Keratinocyte (primary cell): ENCODE measurements around the gene CD109. TPM values are rescaled to one million over a fixed set of nuclear protein-coding genes. Genes with fewer than 3 reads are reported as not detected.

Experiments used
- DNase-seq: peaks from one replicate; pipeline ENCODE4 v3.0.0-alpha.2; 2011; ENCODE audit warnings: low read depth, missing footprints, low spot score
- FAIRE-seq: peaks from 2 replicates; lab custom pipeline; 2011; peaks lifted over from hg19 to GRCh38; lab: Jason Lieb, UNC
- H2AFZ ChIP-seq: 2 replicates; pipeline ENCODE4 v1.6.0; 2012; ENCODE audit warnings: low read length, control low read depth, inconsistent platforms; ENCODE audit not compliant: control insufficient read depth
- H3K27ac ChIP-seq: 2 replicates; pipeline ENCODE4 v1.5.1; 2011; ENCODE audit warnings: low read length; ENCODE audit not compliant: control insufficient read depth, insufficient read depth
- H3K27me3 ChIP-seq: 3 replicates; pipeline ENCODE4 v1.6.0; 2011; ENCODE audit warnings: low read length; ENCODE audit not compliant: control insufficient read depth, insufficient read depth; ENCODE audit errors: extremely low read depth
- H3K36me3 ChIP-seq, 2 experiments: 2 replicates in 1 of 2; 3 replicates in 1 of 2; pipeline ENCODE4 v1.5.1; 2011; ENCODE audit warnings: low read length in 2 of 2, mild to moderate bottlenecking in 1 of 2; ENCODE audit not compliant: control insufficient read depth in 2 of 2, insufficient read depth in 2 of 2; ENCODE audit errors: extremely low read depth in 1 of 2
- H3K4me1 ChIP-seq: 3 replicates; pipeline ENCODE4 v1.5.1; 2011; ENCODE audit warnings: low read length; ENCODE audit not compliant: control insufficient read depth, insufficient read depth; ENCODE audit errors: extremely low read depth
- H3K4me2 ChIP-seq: 3 replicates; pipeline ENCODE4 v1.6.0; 2011; ENCODE audit warnings: low read depth, low read length; ENCODE audit not compliant: control insufficient read depth, insufficient read depth; ENCODE audit errors: extremely low read depth
- H3K4me3 ChIP-seq, 3 experiments: fragments of 200-600 bp in 1 of 3; sonication (generic) in 1 of 3; 2 replicates in 2 of 3; 3 replicates in 1 of 3; pipeline ENCODE4 v1.5.1; 2011 to 2016; ENCODE audit warnings: low read length in 3 of 3, mild to moderate bottlenecking in 3 of 3, control low read depth in 2 of 3, inconsistent platforms in 1 of 3, low read depth in 1 of 3, mixed read lengths in 1 of 3, mixed run types in 1 of 3, moderate library complexity in 1 of 3; ENCODE audit not compliant: control insufficient read depth in 2 of 3, insufficient read depth in 2 of 3; ENCODE audit errors: extremely low read depth in 1 of 3
- H3K79me2 ChIP-seq: 2 replicates; pipeline ENCODE4 v1.6.0; 2012; ENCODE audit warnings: low read length; ENCODE audit not compliant: control insufficient read depth, insufficient read depth
- H3K9ac ChIP-seq: 3 replicates; pipeline ENCODE4 v1.6.0; 2011; ENCODE audit warnings: low read length; ENCODE audit not compliant: control insufficient read depth, insufficient read depth; ENCODE audit errors: extremely low read depth
- H3K9me1 ChIP-seq: 3 replicates; pipeline ENCODE4 v1.6.0; 2011; ENCODE audit warnings: low read length; ENCODE audit not compliant: control insufficient read depth, insufficient read depth; ENCODE audit errors: extremely low read depth
- H3K9me3 ChIP-seq: 2 replicates; pipeline ENCODE4 v1.5.1; 2012; ENCODE audit warnings: low read depth, low read length; ENCODE audit not compliant: control insufficient read depth
- H4K20me1 ChIP-seq: 3 replicates; pipeline ENCODE4 v1.6.0; 2011; ENCODE audit warnings: low read length; ENCODE audit not compliant: control insufficient read depth, insufficient read depth; ENCODE audit errors: extremely low read depth
- EZH2 ChIP-seq: IDR thresholded peaks from one replicate; pipeline ENCODE4 v1.6.1; 2012; ENCODE audit warnings: inconsistent platforms, mild to moderate bottlenecking, low read length, moderate library complexity
- dilution Hi-C: fragments of 300-500 bp; cut with MboI; formaldehyde crosslinking; loops from one replicate; pipeline ENCODE4 v1.7.0; 2020; ENCODE audit warnings: low sequenced_read_pairs; ENCODE audit not compliant: extremely low pct_ligation_motif_present
- polyA plus RNA-seq, 5 experiments: library from polyadenylated mRNA; depleted of rRNA in 3 of 5; stranded (reverse) in 3 of 5; stranded (forward) in 1 of 5; unstranded in 1 of 5; fragments of >200 nt; gene quantifications; 1 replicate in 1 of 5; 2 replicates in 3 of 5; 3 replicates in 1 of 5; pipeline versions ENCODE4 v1.2.1 to v1.2.3, GENCODE V29; 2011 to 2012; ENCODE audit warnings: missing spikeins in 2 of 5, low read depth in 1 of 5, low replicate concordance in 1 of 5
- TF ChIP-seq, protein P1 (sequence below), 3 experiments: IDR thresholded peaks in 1 of 3; conservative IDR thresholded peaks in 1 of 3; optimal IDR thresholded peaks in 1 of 3; 2 replicates in 2 of 3; 3 replicates in 1 of 3; pipeline versions ENCODE3 to v1.5.1; 2011; ENCODE audit warnings: low read length in 3 of 3, mild to moderate bottlenecking in 3 of 3, moderate library complexity in 2 of 3, control low read depth in 1 of 3, inconsistent platforms in 1 of 3; ENCODE audit not compliant: insufficient read depth in 2 of 3; ENCODE audit errors: extremely low read depth in 1 of 3

The CD109 gene
- polyA plus RNA-seq, 1 donor (not counting 4 experiments of a cell fraction or from before 2014, with no cell fraction given) = 58.2 TPM

- Histone ChIP-seq H3K9me1 (no peaks in the 10 kb centered on the region), H3K4me1 (no peaks in the 10 kb centered on the region), H3K4me2 (no peak overlapping the region), H3K27ac (no peak overlapping the region), H3K36me3 (peaks cover 10 to 20% of the 10 kb centered on the region in 2 experiments), H3K4me3 (no peak overlapping the region), H3K9ac (no peak overlapping the region), H3K79me2 (no peaks in the 10 kb centered on the region), H3K9me3 (no peaks in the 10 kb centered on the region), H3K27me3 (no peaks in the 10 kb centered on the region), H2AFZ (no peak overlapping the region), H4K20me1 (no peaks in the 10 kb centered on the region)
- dilution Hi-C loops = no loop called here
- TF ChIP-seq EZH2 = no peak
- TF ChIP-seq, protein P1, sequence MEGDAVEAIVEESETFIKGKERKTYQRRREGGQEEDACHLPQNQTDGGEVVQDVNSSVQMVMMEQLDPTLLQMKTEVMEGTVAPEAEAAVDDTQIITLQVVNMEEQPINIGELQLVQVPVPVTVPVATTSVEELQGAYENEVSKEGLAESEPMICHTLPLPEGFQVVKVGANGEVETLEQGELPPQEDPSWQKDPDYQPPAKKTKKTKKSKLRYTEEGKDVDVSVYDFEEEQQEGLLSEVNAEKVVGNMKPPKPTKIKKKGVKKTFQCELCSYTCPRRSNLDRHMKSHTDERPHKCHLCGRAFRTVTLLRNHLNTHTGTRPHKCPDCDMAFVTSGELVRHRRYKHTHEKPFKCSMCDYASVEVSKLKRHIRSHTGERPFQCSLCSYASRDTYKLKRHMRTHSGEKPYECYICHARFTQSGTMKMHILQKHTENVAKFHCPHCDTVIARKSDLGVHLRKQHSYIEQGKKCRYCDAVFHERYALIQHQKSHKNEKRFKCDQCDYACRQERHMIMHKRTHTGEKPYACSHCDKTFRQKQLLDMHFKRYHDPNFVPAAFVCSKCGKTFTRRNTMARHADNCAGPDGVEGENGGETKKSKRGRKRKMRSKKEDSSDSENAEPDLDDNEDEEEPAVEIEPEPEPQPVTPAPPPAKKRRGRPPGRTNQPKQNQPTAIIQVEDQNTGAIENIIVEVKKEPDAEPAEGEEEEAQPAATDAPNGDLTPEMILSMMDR (optimal IDR thresholded peaks at IDR 0.05 in 1 of 3, IDR thresholded peaks at IDR 0.05 in 1 of 3, conservative IDR thresholded peaks at IDR 0.05 in 1 of 3; ENCODE audit: extremely low read depth in 1 of 3, insufficient read depth in 2 of 3, low read length in 3 of 3) = no peak
- FAIRE-seq (no peak), DNase-seq (no peak)
Measured at GRCh38 chr6:73734832-73735453, 38.9 kb downstream of the CD109 start.

DNA sequence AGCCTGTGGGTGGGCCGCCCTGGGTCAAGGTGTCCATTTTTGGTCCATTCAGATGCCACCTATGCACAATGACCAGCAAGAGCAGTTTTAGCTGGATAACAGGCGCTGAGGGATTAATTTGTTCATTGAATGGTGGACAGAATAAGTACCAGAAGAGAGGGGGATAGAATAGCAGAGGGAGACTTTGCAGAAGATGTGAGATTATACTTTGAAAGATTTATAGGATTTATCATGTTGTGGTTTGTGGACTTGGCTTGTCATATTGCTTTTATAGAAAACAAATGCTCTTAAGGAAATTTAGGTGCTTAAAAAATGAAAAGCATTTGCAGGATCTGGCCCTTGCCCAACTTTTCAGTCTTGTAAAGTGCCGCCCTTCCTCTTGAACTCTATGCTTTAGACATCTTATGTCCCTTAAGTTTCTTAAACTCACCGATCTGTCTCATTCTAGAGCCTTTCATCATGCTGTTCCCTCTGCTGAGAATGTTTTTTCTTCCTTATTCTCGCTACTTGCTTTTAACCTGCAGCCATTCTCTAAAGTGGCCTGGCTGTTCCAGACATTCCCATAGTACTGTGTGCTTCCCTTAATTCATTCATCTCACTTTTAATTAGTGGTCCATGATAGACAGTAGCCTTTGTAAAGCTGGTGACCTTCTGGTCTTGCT is 42.5 kb downstream of the CD109 start:
- Histone ChIP-seq H3K9me3 (no peaks in the 10 kb centered on the region), H3K4me3 (no peak overlapping the region), H4K20me1 (no peaks in the 10 kb centered on the region), H3K4me1 (no peaks in the 10 kb centered on the region), H3K79me2 (no peaks in the 10 kb centered on the region), H3K9ac (no peak overlapping the region), H3K27ac (no peak overlapping the region), H2AFZ (no peak overlapping the region), H3K9me1 (no peaks in the 10 kb centered on the region), H3K4me2 (no peak overlapping the region), H3K27me3 (no peaks in the 10 kb centered on the region), H3K36me3 (peaks cover 10 to 16% of the 10 kb centered on the region in 2 experiments)
- TF ChIP-seq, protein P1 (optimal IDR thresholded peaks at IDR 0.05 in 1 of 3, IDR thresholded peaks at IDR 0.05 in 1 of 3, conservative IDR thresholded peaks at IDR 0.05 in 1 of 3; ENCODE audit: extremely low read depth in 1 of 3, insufficient read depth in 2 of 3, low read length in 3 of 3) = no peak
- TF ChIP-seq EZH2 = no peak
- no peak for FAIRE-seq
- dilution Hi-C loops = no loop called here
- no peak for DNase-seq
